Vagina (tissue), 2 donors: ENCODE results near the gene NT5C3B. TPM values are rescaled to one million over a fixed set of nuclear protein-coding genes. Genes with fewer than 3 reads are reported as not detected.
A peak's percentile ranks its signal among the peaks of the same experiment; 100 is the strongest.

Source experiments
- DNase-seq, 2 donors: peaks; one replicate each; pipeline ENCODE4 v3.0.0-alpha.2; 2017; ENCODE audit errors: extremely low spot score in 2 of 2
- H3K27ac ChIP-seq: fragments of 200-600 bp; sonication (generic); one replicate; pipeline ENCODE4 v1.5.1; 2019
- H3K27me3 ChIP-seq: fragments of 200-600 bp; sonication (generic); one replicate; pipeline ENCODE4 v1.5.1; 2019
- H3K36me3 ChIP-seq, 2 donors: fragments of 200-600 bp; sonication (generic); one replicate each; pipeline ENCODE4 v1.5.1; 2017 to 2019
- H3K4me1 ChIP-seq: fragments of 200-600 bp; sonication (generic); one replicate; pipeline ENCODE4 v1.5.1; 2019
- H3K4me3 ChIP-seq, 2 donors: fragments of 200-600 bp; sonication (generic); 1 replicate in 1 of 2; 2 replicates in 1 of 2; pipeline ENCODE4 v1.5.1; 2016 to 2019
- H3K9me3 ChIP-seq: fragments of 200-600 bp; sonication (generic); one replicate; pipeline ENCODE4 v1.5.1; 2019
- POLR2A ChIP-seq, 2 donors: fragments of 450-650 bp; IDR thresholded peaks; one replicate each; pipeline ENCODE4 v1.6.1; 2017; ENCODE audit warnings: antibody characterized with exemption in 2 of 2, mild to moderate bottlenecking in 2 of 2, moderate library complexity in 2 of 2
- POLR2AphosphoS5 ChIP-seq, 2 donors: sonication (generic); formaldehyde crosslinking; IDR thresholded peaks; one replicate each; pipeline ENCODE4 v1.9.0; 2017; ENCODE audit warnings: antibody characterized with exemption in 2 of 2, mild to moderate bottlenecking in 2 of 2, low read depth in 1 of 2; ENCODE audit not compliant: insufficient read depth in 1 of 2
- intact Hi-C: fragments of 100-400 bp; cut with DNase I; formaldehyde crosslinking; loops from one replicate; pipeline ENCODE4 v1.15.1; 2023
- total RNA-seq: library from RNA; depleted of rRNA; stranded (reverse); fragments of >200 nt; gene quantifications from one replicate; pipeline ENCODE4 v1.2.3, GENCODE V29; 2016
- TF ChIP-seq, protein P1 (sequence below), 3 experiments: fragments of 450-650 bp in 2 of 3; fragments of 200-600 bp in 1 of 3; sonication (generic) in 1 of 3; IDR thresholded peaks; one replicate each; pipeline ENCODE4 v1.5.1; 2017 to 2019; ENCODE audit warnings: antibody characterized with exemption in 3 of 3, mild to moderate bottlenecking in 2 of 3, moderate library complexity in 2 of 3

The NT5C3B gene
- total RNA-seq, 1 donor from 2014 or later, result 71.5 TPM

DNA sequence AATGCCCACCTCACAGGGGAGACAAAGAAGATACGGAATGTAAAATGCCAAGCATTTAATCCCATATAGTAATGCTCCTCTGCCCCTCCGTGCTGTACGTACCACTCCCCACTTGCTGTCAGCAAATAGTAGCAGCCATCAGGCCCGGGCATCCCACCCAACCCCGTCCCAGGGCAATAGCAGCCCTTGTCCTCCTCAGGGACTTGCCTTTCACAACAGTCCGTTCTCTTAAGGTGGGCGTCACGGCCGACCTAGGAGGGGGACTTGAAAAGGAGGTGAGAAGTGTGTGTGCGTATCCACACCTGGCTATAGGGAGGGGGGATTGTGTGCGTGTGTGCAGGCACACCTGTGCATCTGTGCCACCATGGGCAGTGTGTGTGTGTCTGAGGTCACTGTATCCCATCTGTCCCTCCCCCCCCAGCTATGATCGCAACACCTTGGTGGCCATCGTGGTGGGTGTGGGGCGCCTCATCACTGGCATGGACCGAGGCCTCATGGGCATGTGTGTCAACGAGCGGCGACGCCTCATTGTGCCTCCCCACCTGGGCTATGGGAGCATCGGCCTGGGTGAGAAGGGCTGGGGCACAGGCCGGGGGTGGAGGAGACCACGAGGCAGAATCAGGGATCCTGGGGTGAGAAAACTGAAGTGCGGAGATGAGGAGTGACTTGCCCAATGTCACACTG, 19.3 kb downstream of the NT5C3B start:
- intact Hi-C loops, result no loop called here
- no peak overlapping the region for H3K4me3 ChIP-seq
- H3K36me3 ChIP-seq, result no peaks in the 10 kb centered on the region
- H3K27me3 ChIP-seq, result no peaks in the 10 kb centered on the region
- peaks cover 9% of the 10 kb centered on the region for H3K4me1 ChIP-seq
- TF ChIP-seq, protein P1, sequence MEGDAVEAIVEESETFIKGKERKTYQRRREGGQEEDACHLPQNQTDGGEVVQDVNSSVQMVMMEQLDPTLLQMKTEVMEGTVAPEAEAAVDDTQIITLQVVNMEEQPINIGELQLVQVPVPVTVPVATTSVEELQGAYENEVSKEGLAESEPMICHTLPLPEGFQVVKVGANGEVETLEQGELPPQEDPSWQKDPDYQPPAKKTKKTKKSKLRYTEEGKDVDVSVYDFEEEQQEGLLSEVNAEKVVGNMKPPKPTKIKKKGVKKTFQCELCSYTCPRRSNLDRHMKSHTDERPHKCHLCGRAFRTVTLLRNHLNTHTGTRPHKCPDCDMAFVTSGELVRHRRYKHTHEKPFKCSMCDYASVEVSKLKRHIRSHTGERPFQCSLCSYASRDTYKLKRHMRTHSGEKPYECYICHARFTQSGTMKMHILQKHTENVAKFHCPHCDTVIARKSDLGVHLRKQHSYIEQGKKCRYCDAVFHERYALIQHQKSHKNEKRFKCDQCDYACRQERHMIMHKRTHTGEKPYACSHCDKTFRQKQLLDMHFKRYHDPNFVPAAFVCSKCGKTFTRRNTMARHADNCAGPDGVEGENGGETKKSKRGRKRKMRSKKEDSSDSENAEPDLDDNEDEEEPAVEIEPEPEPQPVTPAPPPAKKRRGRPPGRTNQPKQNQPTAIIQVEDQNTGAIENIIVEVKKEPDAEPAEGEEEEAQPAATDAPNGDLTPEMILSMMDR (IDR thresholded peaks at IDR 0.05), result no peak
- TF ChIP-seq POLR2A (IDR thresholded peaks at IDR 0.05), result no peak
- H3K27ac ChIP-seq, result no peak overlapping the region
- no peaks in the 10 kb centered on the region for H3K9me3 ChIP-seq
- no peak for DNase-seq

DNA sequence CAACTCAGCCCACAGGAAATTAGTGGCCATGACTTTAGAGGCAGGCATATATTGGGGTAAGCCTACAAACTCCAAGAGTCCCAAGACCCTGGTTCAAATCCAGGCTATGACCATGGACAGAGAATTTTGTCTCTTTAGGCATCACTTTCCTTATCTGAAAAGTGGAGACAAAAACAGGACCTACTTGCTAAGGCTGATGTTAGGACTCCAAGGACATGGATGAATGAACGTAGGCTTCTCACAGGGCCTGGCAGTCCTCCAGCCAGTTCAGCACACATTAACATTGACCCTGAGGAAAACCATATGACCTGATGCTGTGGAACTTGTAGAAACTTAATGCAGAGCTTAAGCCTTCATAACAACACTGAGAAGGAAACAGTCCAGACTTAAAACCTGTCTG, 21.8 kb downstream of the NT5C3B start:
- TF ChIP-seq, protein P1 (IDR thresholded peaks at IDR 0.05), result no peak
- TF ChIP-seq POLR2AphosphoS5 (IDR thresholded peaks at IDR 0.05; ENCODE audit: insufficient read depth in 1 of 2, low read depth in 1 of 2), result no peak
- DNase-seq, result no peak
- Histone ChIP-seq H3K4me3 (no peak overlapping the region), H3K27me3 (no peaks in the 10 kb centered on the region), H3K27ac (no peak overlapping the region), H3K9me3 (no peaks in the 10 kb centered on the region), H3K36me3 (no peaks in the 10 kb centered on the region), H3K4me1 (peaks cover 32% of the 10 kb centered on the region)
- intact Hi-C loops, result no loop called here

DNA sequence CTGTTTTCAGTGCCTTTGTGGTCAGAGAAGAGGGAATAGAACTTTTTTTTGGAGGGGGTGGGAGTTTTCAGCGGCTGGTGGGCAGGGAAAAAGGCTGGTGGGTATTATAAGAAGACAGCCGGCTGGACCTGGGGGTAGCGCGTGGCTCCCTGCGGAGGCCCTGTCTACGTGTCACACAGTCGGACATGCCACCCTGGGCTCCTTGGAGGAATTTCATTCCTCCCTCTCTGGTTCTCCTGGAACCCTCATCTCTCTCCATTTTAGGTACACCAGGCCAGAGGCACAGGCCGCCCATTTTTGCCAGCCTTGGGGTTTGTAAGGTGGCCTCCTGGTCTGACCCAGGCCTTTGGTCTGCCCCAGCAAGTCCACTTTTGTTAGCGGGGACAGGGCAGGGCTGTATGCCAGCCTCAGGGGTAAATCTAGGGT, 22.3 kb downstream of the NT5C3B start:
- intact Hi-C loops, result no loop called here
- Histone ChIP-seq H3K27ac (peak overlapping the region; percentile 87), H3K4me1 (peaks cover 33% of the 10 kb centered on the region), H3K4me3 (peak overlapping the region; percentile 66 to 83), H3K27me3 (no peaks in the 10 kb centered on the region), H3K9me3 (no peaks in the 10 kb centered on the region), H3K36me3 (no peaks in the 10 kb centered on the region)
- no peak for TF ChIP-seq POLR2AphosphoS5 (IDR thresholded peaks at IDR 0.05; ENCODE audit: insufficient read depth in 1 of 2, low read depth in 1 of 2)
- no peak for TF ChIP-seq POLR2A (IDR thresholded peaks at IDR 0.05)
- TF ChIP-seq, protein P1 (IDR thresholded peaks at IDR 0.05), result no peak
- no peak for DNase-seq

DNA sequence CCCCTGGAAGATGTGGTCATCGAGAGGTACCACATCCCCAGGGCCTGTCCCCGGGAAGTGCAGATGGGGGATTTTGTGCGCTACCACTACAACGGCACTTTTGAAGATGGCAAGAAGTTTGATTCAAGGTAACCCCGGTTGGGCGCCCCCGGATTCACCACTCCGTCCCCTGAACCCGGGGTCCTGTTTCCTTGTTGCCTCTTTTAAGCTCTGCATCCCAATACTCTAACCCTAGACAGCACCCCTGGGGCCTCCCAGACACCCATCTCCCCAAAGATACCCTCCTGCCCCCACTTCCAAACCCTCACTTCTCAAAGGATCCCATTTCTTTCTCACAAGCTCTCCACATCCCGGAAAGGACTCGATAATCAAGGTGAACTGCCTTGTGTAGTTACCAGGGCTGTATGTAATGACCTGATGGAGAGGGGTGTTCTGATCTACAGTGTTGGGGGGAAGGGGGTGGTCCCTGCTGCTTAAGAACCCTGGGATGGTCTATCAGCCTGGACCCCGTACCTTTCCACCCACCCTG, 22.8 kb downstream of the NT5C3B start:
- intact Hi-C loops, result no loop called here
- Histone ChIP-seq H3K36me3 (no peaks in the 10 kb centered on the region), H3K27me3 (no peaks in the 10 kb centered on the region), H3K4me3 (peak overlapping the region; percentile 66 to 83), H3K27ac (peak overlapping the region; percentile 87), H3K9me3 (no peaks in the 10 kb centered on the region), H3K4me1 (peaks cover 33% of the 10 kb centered on the region)
- no peak for DNase-seq
- no peak for TF ChIP-seq POLR2AphosphoS5 (IDR thresholded peaks at IDR 0.05; ENCODE audit: insufficient read depth in 1 of 2, low read depth in 1 of 2)
- TF ChIP-seq POLR2A (IDR thresholded peaks at IDR 0.05), result no peak
- TF ChIP-seq, protein P1 (IDR thresholded peaks at IDR 0.05), result no peak

DNA sequence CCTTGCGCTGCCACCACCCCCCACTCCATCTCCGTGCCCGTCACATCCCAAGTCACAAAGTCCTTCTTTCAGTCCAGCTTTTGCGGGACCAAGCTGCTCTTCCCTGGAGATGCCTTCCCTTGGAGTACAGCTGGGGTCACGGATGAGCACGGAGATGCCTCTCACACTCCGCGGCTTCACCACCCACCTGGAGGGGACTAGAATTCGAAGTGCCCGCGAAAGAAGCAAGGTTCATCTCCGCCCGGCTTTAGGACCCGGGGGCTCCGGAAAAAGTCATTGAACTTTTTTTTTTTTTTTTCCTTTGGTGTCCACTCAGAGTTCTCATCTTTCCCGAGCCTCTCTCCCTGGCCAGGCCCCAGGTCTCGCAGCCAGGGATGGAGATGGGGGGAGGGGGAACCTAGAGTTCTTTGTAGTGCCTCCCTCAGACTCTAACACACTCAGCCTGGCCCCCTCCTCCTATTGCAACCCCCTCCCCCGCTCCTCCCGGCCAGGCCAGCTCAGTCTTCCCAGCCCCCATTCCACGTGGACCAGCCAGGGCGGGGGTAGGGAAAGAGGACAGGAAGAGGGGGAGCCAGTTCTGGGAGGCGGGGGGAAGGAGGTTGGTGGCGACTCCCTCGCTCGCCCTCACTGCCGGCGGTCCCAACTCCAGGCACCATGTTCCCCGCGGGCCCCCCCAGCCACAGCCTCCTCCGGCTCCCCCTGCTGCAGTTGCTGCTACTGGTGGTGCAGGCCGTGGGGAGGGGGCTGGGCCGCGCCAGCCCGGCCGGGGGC, 23.5 kb downstream of the NT5C3B start, which contains the start of gene FKBP10:
Gene FKBP10 (plus strand): TSS at position 624 of the 771 bp plus-strand sequence. CDS start 31 bp downstream, at position 655.
- DNase-seq, result no peak
- intact Hi-C loops, result no loop called here
- Histone ChIP-seq H3K27me3 (no peaks in the 10 kb centered on the region), H3K9me3 (no peaks in the 10 kb centered on the region), H3K4me3 (peak within 1 kb of the TSS; percentile 66 to 83), H3K4me1 (peaks cover 33% of the 10 kb centered on the region), H3K36me3 (no peaks in the 10 kb centered on the region), H3K27ac (peak within 1 kb of the TSS; percentile 87)
- TF ChIP-seq POLR2AphosphoS5 (IDR thresholded peaks at IDR 0.05; ENCODE audit: insufficient read depth in 1 of 2, low read depth in 1 of 2) (peak in 1 of 2 donors; percentile 76), POLR2A (IDR thresholded peaks at IDR 0.05) (no peak)
- TF ChIP-seq, protein P1 (IDR thresholded peaks at IDR 0.05), result peak in 1 of 3 experiments; percentile 10
